Loucy (cell line): Measurements from ENCODE around the gene AGBL5.
"Not testable (repeated sequence)": the region's sequence is repeated elsewhere in the genome, so short reads cannot be mapped to it uniquely, and the experiment has no call there.

Source experiments
- H2AFZ ChIP-seq: fragments of 200-600 bp; sonication (generic); 2 replicates; pipeline ENCODE4 v1.6.0; 2016; ENCODE audit warnings: antibody characterized with exemption, mild to moderate bottlenecking, low read length, moderate library complexity
- H3F3A ChIP-seq: fragments of 200-600 bp; 2 replicates; pipeline ENCODE4 v1.6.0; 2016; ENCODE audit warnings: antibody characterized with exemption, low read depth, mild to moderate bottlenecking
- H3K27me3 ChIP-seq: fragments of 200-600 bp; sonication (generic); 2 replicates; pipeline ENCODE4 v1.6.1; 2014; ENCODE audit warnings: low read length, mild to moderate bottlenecking; ENCODE audit not compliant: insufficient read depth, poor library complexity, severe bottlenecking
- H3K36me3 ChIP-seq: fragments of 200-600 bp; sonication (generic); 2 replicates; pipeline ENCODE4 v1.6.1; 2016; ENCODE audit warnings: low read length; ENCODE audit not compliant: insufficient read depth
- H3K4me1 ChIP-seq: fragments of 200-600 bp; sonication (generic); 2 replicates; pipeline ENCODE4 v1.5.1; 2014; ENCODE audit warnings: low read length, mild to moderate bottlenecking; ENCODE audit not compliant: insufficient read depth, poor library complexity, severe bottlenecking
- H3K4me2 ChIP-seq: fragments of 200-600 bp; sonication (generic); 2 replicates; pipeline ENCODE4 v1.6.0; 2014; ENCODE audit warnings: antibody characterized with exemption, low read length, low read depth, mild to moderate bottlenecking; ENCODE audit not compliant: poor library complexity, severe bottlenecking
- H3K4me3 ChIP-seq: fragments of 200-600 bp; sonication (generic); 2 replicates; pipeline ENCODE4 v1.5.1; 2014; ENCODE audit warnings: low read length, mild to moderate bottlenecking, mixed read lengths; ENCODE audit not compliant: poor library complexity, severe bottlenecking
- H3K79me2 ChIP-seq: fragments of 200-600 bp; sonication (generic); 2 replicates; pipeline ENCODE4 v1.6.1; 2014; ENCODE audit warnings: low read length; ENCODE audit not compliant: insufficient read depth
- H3K9ac ChIP-seq: fragments of 200-600 bp; sonication (generic); 2 replicates; pipeline ENCODE4 v1.6.0; 2014; ENCODE audit warnings: mild to moderate bottlenecking, low read depth, low read length, moderate library complexity; ENCODE audit not compliant: poor library complexity, severe bottlenecking
- H3K9me2 ChIP-seq: fragments of 200-600 bp; sonication (generic); replicated peaks from 2 replicates; pipeline ENCODE4 v1.6.1; 2016; ENCODE audit warnings: low read depth, low read length, mixed read lengths
- H3K9me3 ChIP-seq: fragments of 200-600 bp; sonication (generic); 2 replicates; pipeline ENCODE4 v1.6.1; 2014; ENCODE audit warnings: mild to moderate bottlenecking, antibody characterized with exemption, low read length, low read depth; ENCODE audit not compliant: insufficient read depth
- H4K20me1 ChIP-seq: fragments of 200-600 bp; sonication (generic); 2 replicates; pipeline ENCODE4 v1.6.0; 2014; ENCODE audit warnings: antibody characterized with exemption, low read length, mild to moderate bottlenecking; ENCODE audit not compliant: insufficient read depth, poor library complexity, severe bottlenecking
- CTCF ChIP-seq: fragments of 200-600 bp; sonication (generic); conservative IDR thresholded peaks from 2 replicates; pipeline ENCODE4 v1.5.1; 2014; ENCODE audit warnings: mild to moderate bottlenecking, antibody characterized with exemption, low read length
- EZH2phosphoT487 ChIP-seq: fragments of 200-600 bp; IDR thresholded peaks from 2 replicates; pipeline ENCODE4 v1.6.1; 2018; ENCODE audit warnings: antibody characterized with exemption, mild to moderate bottlenecking, moderate library complexity, borderline replicate concordance

Gene AGBL5

GRCh38 chr2:27105981-27106380 lies 54.5 kb downstream of the AGBL5 start:
- no peak overlapping the region for H3K4me3 ChIP-seq
- no peak overlapping the region for H3K4me2 ChIP-seq
- H3K4me1 ChIP-seq, result no peaks in the 10 kb centered on the region
- H3F3A ChIP-seq, result no peaks in the 10 kb centered on the region
- no peak overlapping the region for H2AFZ ChIP-seq
- H4K20me1 ChIP-seq, result no peaks in the 10 kb centered on the region
- H3K36me3 ChIP-seq, result no peaks in the 10 kb centered on the region
- H3K9ac ChIP-seq, result no peak overlapping the region
- H3K9me2 ChIP-seq, result no peaks in the 10 kb centered on the region
- H3K27me3 ChIP-seq, result no peaks in the 10 kb centered on the region
- no peak for TF ChIP-seq CTCF
- no peak for TF ChIP-seq EZH2phosphoT487
- no peaks in the 10 kb centered on the region for H3K9me3 ChIP-seq
- H3K79me2 ChIP-seq, result no peaks in the 10 kb centered on the region

DNA sequence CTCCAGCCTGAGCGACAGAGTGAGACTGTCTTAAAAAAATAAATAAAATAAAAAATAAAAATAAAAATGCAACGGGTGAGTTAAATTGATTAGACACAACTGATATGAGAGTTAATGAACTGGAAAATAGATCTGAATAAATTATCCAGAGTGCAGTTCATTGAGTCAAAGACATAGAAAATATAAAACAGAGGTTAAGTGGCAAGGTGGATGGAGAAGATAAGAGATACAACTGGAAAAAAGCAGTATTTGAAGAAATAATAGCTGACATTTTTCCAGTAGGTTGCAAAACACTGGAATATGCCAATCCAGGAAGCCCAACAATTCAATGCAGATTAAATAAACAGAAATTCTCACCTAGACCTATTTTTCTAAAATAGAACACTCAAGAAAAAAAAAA lies 56.8 kb downstream of the AGBL5 start:
- Histone ChIP-seq H3K36me3 (no peaks in the 10 kb centered on the region), H3F3A (no peaks in the 10 kb centered on the region; the same call in 1 of the 2 replicates), H3K4me2 (no peak overlapping the region), H4K20me1 (no peaks in the 10 kb centered on the region), H3K4me1 (no peaks in the 10 kb centered on the region), H3K79me2 (no peaks in the 10 kb centered on the region), H3K27me3 (no peaks in the 10 kb centered on the region), H2AFZ (no peak overlapping the region), H3K9me2 (no peaks in the 10 kb centered on the region), H3K9ac (no peak overlapping the region), H3K9me3 (no peaks in the 10 kb centered on the region), H3K4me3 (no peak overlapping the region)
- TF ChIP-seq CTCF (no peak), EZH2phosphoT487 (no peak)

- no peaks in the 10 kb centered on the region; the same call in 1 of the 2 replicates for H3F3A ChIP-seq
- no peaks in the 10 kb centered on the region for H3K4me1 ChIP-seq
- no peaks in the 10 kb centered on the region for H3K27me3 ChIP-seq
- H2AFZ ChIP-seq, result no peak overlapping the region
- no peaks in the 10 kb centered on the region for H3K79me2 ChIP-seq
- H3K9me2 ChIP-seq, result no peaks in the 10 kb centered on the region
- H3K9me3 ChIP-seq, result no peaks in the 10 kb centered on the region
- TF ChIP-seq EZH2phosphoT487 (no peak), CTCF (no peak)
- no peaks in the 10 kb centered on the region for H4K20me1 ChIP-seq
- no peaks in the 10 kb centered on the region for H3K36me3 ChIP-seq
- no peak overlapping the region for H3K9ac ChIP-seq
- H3K4me2 ChIP-seq, result no peak overlapping the region
- H3K4me3 ChIP-seq, result no peak overlapping the region
Measured at GRCh38 chr2:27109083-27109482, 57.6 kb downstream of the AGBL5 start.

- H3K9ac ChIP-seq, H3K27me3 ChIP-seq, H3K9me3 ChIP-seq, H3K36me3 ChIP-seq, H3K4me1 ChIP-seq, H3K9me2 ChIP-seq, H4K20me1 ChIP-seq, H3F3A ChIP-seq, H3K79me2 ChIP-seq: not testable (repeated sequence)
- peak overlapping the region; percentile 53 for H3K4me2 ChIP-seq
- H2AFZ ChIP-seq, result peak overlapping the region; percentile 77
- H3K4me3 ChIP-seq, result peak overlapping the region; percentile 40
Measured at GRCh38 chr2:27110603-27111352, 59.3 kb downstream of the AGBL5 start.

GRCh38 chr2:27111392-27112078 lies 60.1 kb downstream of the AGBL5 start:
- H3K9me3 ChIP-seq, H3K27me3 ChIP-seq, H3K4me2 ChIP-seq, H4K20me1 ChIP-seq, H3K4me1 ChIP-seq, H3F3A ChIP-seq, H2AFZ ChIP-seq, H3K9ac ChIP-seq, H3K79me2 ChIP-seq, H3K9me2 ChIP-seq, H3K36me3 ChIP-seq, H3K4me3 ChIP-seq: not testable (repeated sequence)
